Measurements from ENCODE around the gene KLHL21. TPM values are rescaled to one million over a fixed set of nuclear protein-coding genes. Genes with fewer than 3 reads are reported as not detected.

The KLHL21 gene
- total and polyA plus RNA-seq, 2 donors (not counting 1 experiment from before 2014, with no cell fraction given) = 14.4 to 29.9 TPM

DNA sequence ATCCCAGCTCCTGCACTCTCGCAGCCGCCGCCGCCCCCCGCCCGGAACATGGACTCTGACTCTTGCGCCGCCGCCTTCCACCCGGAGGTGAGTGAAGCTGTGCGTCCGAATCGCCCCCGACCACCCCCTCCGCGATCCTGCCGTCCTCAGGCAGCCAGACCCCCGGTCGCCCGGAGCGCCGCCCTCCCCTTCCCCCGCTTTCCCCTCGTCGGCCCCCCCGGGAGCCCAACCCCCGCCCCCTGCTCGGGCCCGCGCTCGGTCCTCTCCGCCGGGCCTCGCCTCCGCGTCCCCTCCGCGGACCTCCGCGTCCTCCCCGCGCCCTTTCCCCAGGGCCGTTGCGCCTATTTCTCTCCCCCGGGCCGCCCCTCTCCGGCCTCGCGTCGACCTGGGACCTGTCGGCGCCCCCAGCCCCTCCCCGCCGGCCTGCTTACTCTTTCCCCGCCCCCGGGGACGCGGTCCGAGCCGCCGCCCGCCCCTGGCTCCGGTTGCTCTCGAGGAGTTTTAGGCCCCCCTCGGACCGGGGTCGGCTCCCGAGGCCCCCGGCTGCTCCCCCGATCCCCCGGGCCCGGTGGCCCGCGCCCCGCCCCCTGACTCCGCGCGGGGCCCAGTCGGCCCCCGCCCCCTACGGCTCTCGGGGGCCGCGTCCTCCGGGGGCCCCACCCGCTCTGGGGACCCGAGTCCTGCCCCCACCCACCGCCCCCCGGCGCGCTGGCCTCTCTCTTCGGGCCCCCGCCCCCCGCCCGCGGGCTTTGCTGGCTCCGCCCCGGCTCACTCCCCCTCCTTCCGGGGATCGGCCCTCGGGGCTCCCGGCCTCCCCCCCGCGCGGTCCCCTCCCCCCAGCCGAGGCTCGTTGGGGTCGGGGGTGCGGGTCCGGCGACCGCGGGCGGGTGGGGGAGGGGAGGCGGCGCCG is 11.6 kb upstream of the KLHL21 start:
- ChIA-PET CTCF (no interaction called here), POLR2A (interaction anchor here (0.7 to 1.2 kb wide), 4 partner anchors 10 to 34 kb away, joined by 3 to 4 read pairs (median 4); partner anchors contain the start of genes KLHL21, THAP3 and ZBTB48)
- DNase-seq = peak; percentile 54
- Histone ChIP-seq H3K4me3 (ENCODE audit: control extremely low read depth in 1 of 5, extremely low read depth in 1 of 5, insufficient read depth in 1 of 5, low read depth in 2 of 5, low read length in 4 of 5) (peak overlapping the region in 4 of 5 experiments; percentile 46 to 86 (median 74)), H4K20me1 (ENCODE audit: control insufficient read depth, insufficient read depth, low read length, poor library complexity, severe bottlenecking) (peaks cover 4% of the 10 kb centered on the region), H3K9me3 (ENCODE audit: control extremely low read depth in 1 of 3, control insufficient read depth in 2 of 3, insufficient read depth in 1 of 3, low read length in 2 of 3) (no peaks in the 10 kb centered on the region), H3K27ac (ENCODE audit: low read length in 2 of 2) (peak overlapping the region in 1 of 2 donors; percentile 68), H3K4me2 (replicated peaks; ENCODE audit: low read depth, low read length, poor library complexity, severe bottlenecking) (peak overlapping the region; percentile 99), H3K4me1 (ENCODE audit: control insufficient read depth in 2 of 2, insufficient read depth in 2 of 2, low read length in 2 of 2) (peaks cover 11 to 14% of the 10 kb centered on the region in 2 donors), H3K27me3 (replicated peaks in 1 of 4; ENCODE audit: control extremely low read depth in 1 of 4, control insufficient read depth in 3 of 4, insufficient read depth in 4 of 4, low read length in 3 of 4) (no peaks in the 10 kb centered on the region), H2AFZ (ENCODE audit: insufficient read depth, low read depth, low read length, poor library complexity, severe bottlenecking) (peak overlapping the region; percentile 84), H3K79me2 (ENCODE audit: control insufficient read depth, insufficient read depth, low read length) (peaks cover 16% of the 10 kb centered on the region), H3K36me3 (replicated peaks in 1 of 2; ENCODE audit: control extremely low read depth in 1 of 2, control insufficient read depth in 1 of 2, extremely low read depth in 1 of 2, insufficient read depth in 2 of 2, low read length in 1 of 2) (no peaks in the 10 kb centered on the region), H3K9ac (ENCODE audit: low read length) (peak overlapping the region; percentile 85)
- intact Hi-C loops (cut with micrococcal nuclease) = no loop called here
- H3K4me1 Mint-ChIP-seq = peaks cover 17% of the 10 kb centered on the region
- no peaks in the 10 kb centered on the region for H3K9me3 Mint-ChIP-seq (ENCODE audit: insufficient read depth)
- ATAC-seq (ENCODE audit: low read depth) = peak; percentile 6
- WGBS (ENCODE audit: insufficient coverage) = under 1% methylated on average over 68 of the region's 117 CpGs
- no peaks in the 10 kb centered on the region for H3K27me3 Mint-ChIP-seq
- H3K27ac Mint-ChIP-seq = peak overlapping the region; percentile 91
- peak overlapping the region; percentile 92 for H3K4me3 Mint-ChIP-seq
- no peak for TF ChIP-seq CTCF (IDR thresholded peaks at IDR 0.05)
- no peak for TF ChIP-seq EZH2 (IDR thresholded peaks at IDR 0.05; ENCODE audit: borderline replicate concordance, insufficient read depth, low read depth, low read length, poor library complexity, severe bottlenecking)

All from B cell (primary cell).